MM.1S (cell line): ENCODE results near the gene GOT2.
A peak's percentile ranks its signal among the peaks of the same experiment; 100 is the strongest.

Experiments used
- DNase-seq: peaks from one replicate; pipeline ENCODE4 v3.0.0-alpha.2; 2015
- H2AFZ ChIP-seq: fragments of 300-600 bp; sonication (generic); 2 replicates; pipeline ENCODE4 v1.6.0; 2016; ENCODE audit warnings: antibody characterized with exemption, low read length
- H3F3A ChIP-seq: fragments of 300-600 bp; sonication (generic); 2 replicates; pipeline ENCODE4 v1.6.1; 2016; ENCODE audit warnings: mild to moderate bottlenecking, antibody characterized with exemption, low read length, moderate library complexity, mixed read lengths; ENCODE audit not compliant: insufficient read depth
- H3K27ac ChIP-seq: fragments of 300-600 bp; sonication (generic); 2 replicates; pipeline ENCODE4 v1.5.1; 2016; ENCODE audit warnings: mild to moderate bottlenecking, low read length
- H3K27me3 ChIP-seq: fragments of 300-600 bp; sonication (generic); replicated peaks from 2 replicates; pipeline ENCODE4 v1.6.0; 2016; ENCODE audit warnings: low read length; ENCODE audit not compliant: insufficient read depth
- H3K36me3 ChIP-seq: fragments of 300-600 bp; sonication (generic); replicated peaks from 2 replicates; pipeline ENCODE4 v1.6.1; 2016; ENCODE audit warnings: mild to moderate bottlenecking, low read length, mixed read lengths; ENCODE audit not compliant: insufficient read depth
- H3K4me1 ChIP-seq: fragments of 300-600 bp; sonication (generic); 2 replicates; pipeline ENCODE4 v1.6.1; 2016; ENCODE audit warnings: low read length, mixed read lengths
- H3K4me2 ChIP-seq: fragments of 300-600 bp; sonication (generic); 2 replicates; pipeline ENCODE4 v1.6.0; 2016; ENCODE audit warnings: low read depth, low read length
- H3K4me3 ChIP-seq: fragments of 300-600 bp; sonication (generic); 2 replicates; pipeline ENCODE4 v1.5.1; 2016; ENCODE audit warnings: low read length, mixed read lengths
- H3K79me2 ChIP-seq: fragments of 300-600 bp; sonication (generic); 2 replicates; pipeline ENCODE4 v1.6.1; 2016; ENCODE audit warnings: mixed run types, low read length, mixed read lengths
- H3K9ac ChIP-seq: fragments of 300-600 bp; sonication (generic); 2 replicates; pipeline ENCODE4 v1.6.1; 2016; ENCODE audit warnings: low read length, mixed read lengths
- H3K9me2 ChIP-seq: fragments of 300-600 bp; sonication (generic); replicated peaks from 2 replicates; pipeline ENCODE4 v1.6.1; 2016; ENCODE audit warnings: mild to moderate bottlenecking, low read length, mixed read lengths; ENCODE audit not compliant: insufficient read depth
- H3K9me3 ChIP-seq: fragments of 300-600 bp; sonication (generic); replicated peaks from 2 replicates; pipeline ENCODE4 v1.6.1; 2016; ENCODE audit warnings: mild to moderate bottlenecking, low read length, mixed read lengths; ENCODE audit not compliant: insufficient read depth
- H4K20me1 ChIP-seq: fragments of 300-600 bp; sonication (generic); 2 replicates; pipeline ENCODE4 v1.6.1; 2016; ENCODE audit warnings: mild to moderate bottlenecking, low read length, moderate library complexity, mixed read lengths; ENCODE audit not compliant: insufficient read depth
- EZH2 ChIP-seq: fragments of 300-600 bp; sonication (generic); optimal IDR thresholded peaks from 2 replicates; pipeline ENCODE3; 2017; ENCODE audit warnings: low read depth, mild to moderate bottlenecking, antibody characterized with exemption, low read length, mixed read lengths
- EZH2phosphoT487 ChIP-seq: fragments of 300-600 bp; sonication (generic); IDR thresholded peaks from 2 replicates; pipeline ENCODE4 v1.6.1; 2018; ENCODE audit warnings: antibody characterized with exemption, low read length
- TF ChIP-seq, protein P1 (sequence below): fragments of 300-600 bp; sonication (generic); IDR thresholded peaks from 2 replicates; pipeline ENCODE4 v1.5.1; 2016; ENCODE audit warnings: antibody characterized with exemption, low read length, mixed read lengths

The GOT2 gene

DNA sequence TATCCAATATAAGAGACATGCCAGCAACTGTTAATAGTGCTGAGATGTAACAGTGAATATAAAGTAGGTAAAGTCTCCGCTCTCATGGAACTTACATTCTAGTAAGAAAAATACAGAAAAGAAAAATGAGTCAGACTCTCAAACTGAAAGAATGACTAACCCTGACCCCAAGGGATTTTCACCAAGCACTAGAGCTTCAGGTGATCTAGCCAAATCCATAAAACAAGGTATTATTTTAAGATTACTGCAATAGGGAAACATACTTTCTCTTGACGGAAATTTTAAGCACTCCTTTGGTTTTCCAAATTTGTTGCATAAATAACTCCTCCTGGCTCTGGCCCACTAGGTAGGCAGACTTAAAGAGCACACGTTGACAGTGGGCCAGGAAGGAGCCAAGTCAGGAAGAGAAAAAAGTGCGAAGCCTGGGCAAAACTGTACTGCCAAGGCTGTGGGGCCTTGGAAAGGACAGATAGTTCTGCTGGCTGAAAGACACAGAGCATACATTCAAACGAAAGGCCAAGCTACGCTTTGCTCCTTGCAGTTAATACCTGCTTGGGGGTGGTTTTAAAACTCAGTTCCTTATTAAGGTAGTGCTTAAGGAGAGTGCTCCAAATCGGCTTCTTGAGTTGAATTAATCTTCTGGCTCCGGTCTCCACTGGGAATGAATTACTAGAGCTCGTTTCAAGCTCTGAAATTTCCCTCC lies 1.4 kb downstream of the GOT2 start:
- Histone ChIP-seq H3K79me2 (peaks cover 62% of the 10 kb centered on the region), H3K4me3 (peak overlapping the region; percentile 97), H3K36me3 (no peaks in the 10 kb centered on the region), H2AFZ (peak overlapping the region; percentile 85), H3K27me3 (no peaks in the 10 kb centered on the region), H3K4me1 (peaks cover 5% of the 10 kb centered on the region; the same call in 1 of the 2 replicates), H3F3A (no peaks in the 10 kb centered on the region), H4K20me1 (no peaks in the 10 kb centered on the region; the same call in 1 of the 2 replicates), H3K9me3 (no peaks in the 10 kb centered on the region), H3K27ac (no peak overlapping the region), H3K9ac (peak overlapping the region; percentile 80; the same call in 1 of the 2 replicates), H3K4me2 (peak overlapping the region; percentile 63), H3K9me2 (no peaks in the 10 kb centered on the region)
- DNase-seq, result no peak
- TF ChIP-seq EZH2 (no peak), EZH2phosphoT487 (no peak)
- TF ChIP-seq, protein P1, sequence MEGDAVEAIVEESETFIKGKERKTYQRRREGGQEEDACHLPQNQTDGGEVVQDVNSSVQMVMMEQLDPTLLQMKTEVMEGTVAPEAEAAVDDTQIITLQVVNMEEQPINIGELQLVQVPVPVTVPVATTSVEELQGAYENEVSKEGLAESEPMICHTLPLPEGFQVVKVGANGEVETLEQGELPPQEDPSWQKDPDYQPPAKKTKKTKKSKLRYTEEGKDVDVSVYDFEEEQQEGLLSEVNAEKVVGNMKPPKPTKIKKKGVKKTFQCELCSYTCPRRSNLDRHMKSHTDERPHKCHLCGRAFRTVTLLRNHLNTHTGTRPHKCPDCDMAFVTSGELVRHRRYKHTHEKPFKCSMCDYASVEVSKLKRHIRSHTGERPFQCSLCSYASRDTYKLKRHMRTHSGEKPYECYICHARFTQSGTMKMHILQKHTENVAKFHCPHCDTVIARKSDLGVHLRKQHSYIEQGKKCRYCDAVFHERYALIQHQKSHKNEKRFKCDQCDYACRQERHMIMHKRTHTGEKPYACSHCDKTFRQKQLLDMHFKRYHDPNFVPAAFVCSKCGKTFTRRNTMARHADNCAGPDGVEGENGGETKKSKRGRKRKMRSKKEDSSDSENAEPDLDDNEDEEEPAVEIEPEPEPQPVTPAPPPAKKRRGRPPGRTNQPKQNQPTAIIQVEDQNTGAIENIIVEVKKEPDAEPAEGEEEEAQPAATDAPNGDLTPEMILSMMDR, result no peak

GRCh38 chr16:58730724-58731370 lies 3.3 kb downstream of the GOT2 start:
- Histone ChIP-seq H3K36me3 (no peaks in the 10 kb centered on the region), H3K4me3 (no peak overlapping the region), H3K27ac (no peak overlapping the region), H3K9me3 (no peaks in the 10 kb centered on the region), H3K4me2 (no peak overlapping the region), H3K79me2 (peaks cover 77% of the 10 kb centered on the region), H3K9ac (no peak overlapping the region), H2AFZ (no peak overlapping the region), H4K20me1 (no peaks in the 10 kb centered on the region; the same call in 1 of the 2 replicates), H3K4me1 (peaks cover 5% of the 10 kb centered on the region; the same call in 1 of the 2 replicates), H3K27me3 (no peaks in the 10 kb centered on the region), H3F3A (no peaks in the 10 kb centered on the region), H3K9me2 (no peaks in the 10 kb centered on the region)
- DNase-seq, result no peak
- TF ChIP-seq EZH2phosphoT487 (no peak), EZH2 (no peak)
- TF ChIP-seq, protein P1, result no peak

DNA sequence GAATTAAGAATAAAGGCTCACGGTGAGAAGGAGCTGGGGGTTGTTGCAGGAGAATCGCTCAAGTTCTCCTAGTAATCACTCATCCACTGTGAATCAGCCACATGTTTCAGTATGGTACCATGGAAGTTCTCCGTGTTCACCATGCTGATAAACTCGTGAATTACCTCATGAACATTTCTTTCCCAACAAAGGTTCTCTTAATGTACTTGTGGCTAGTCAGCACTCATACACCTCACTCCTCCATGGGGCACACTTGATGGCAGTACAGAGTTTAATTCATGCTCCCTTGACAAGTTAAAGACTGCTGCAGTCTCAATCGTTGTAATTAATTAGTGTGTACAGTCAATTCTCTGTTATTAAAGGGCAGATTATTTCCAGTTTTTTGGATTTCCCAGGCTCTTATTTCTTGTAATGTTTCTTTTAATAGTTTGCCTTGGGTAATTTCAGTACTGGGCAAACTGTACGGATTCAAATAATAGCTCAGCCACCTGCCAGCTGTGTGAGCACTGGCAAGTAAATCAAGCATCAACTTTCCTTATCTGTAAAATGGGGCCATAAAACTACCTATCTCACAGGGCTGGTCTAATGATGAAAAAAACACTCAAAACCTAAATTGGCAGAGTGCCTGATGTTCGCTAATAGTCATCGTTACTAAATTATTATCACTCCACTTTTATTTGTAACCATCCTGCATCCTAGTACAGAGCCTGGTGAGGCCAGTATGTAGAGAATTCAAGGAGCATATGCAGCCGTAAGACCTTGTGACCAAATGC lies 6.1 kb downstream of the GOT2 start:
- H4K20me1 ChIP-seq, result no peaks in the 10 kb centered on the region; the same call in 1 of the 2 replicates

More for the DNA sequence above, 6.1 kb downstream of the GOT2 start:
- no peak overlapping the region for H3K27ac ChIP-seq
- peaks cover 5% of the 10 kb centered on the region; the same call in 1 of the 2 replicates for H3K4me1 ChIP-seq
- no peak overlapping the region for H3K9ac ChIP-seq
- DNase-seq, result no peak
- peaks cover 80% of the 10 kb centered on the region for H3K79me2 ChIP-seq
- H3K27me3 ChIP-seq, result no peaks in the 10 kb centered on the region
- H3K36me3 ChIP-seq, result no peaks in the 10 kb centered on the region
- no peaks in the 10 kb centered on the region for H3K9me2 ChIP-seq
- TF ChIP-seq EZH2 (no peak), EZH2phosphoT487 (no peak)
- TF ChIP-seq, protein P1, result no peak
- H2AFZ ChIP-seq, result no peak overlapping the region
- no peaks in the 10 kb centered on the region for H3K9me3 ChIP-seq
- H3K4me3 ChIP-seq, result no peak overlapping the region
- no peak overlapping the region for H3K4me2 ChIP-seq
- H3F3A ChIP-seq, result no peaks in the 10 kb centered on the region
